HG03521 (cell line): ENCODE measurements around the gene CIITA.
"Not testable (repeated sequence)": the region's sequence is repeated elsewhere in the genome, so short reads cannot be mapped to it uniquely, and the experiment has no call there.

Experiments
- ATAC-seq: cut with Tn5 transposase; IDR thresholded peaks from one replicate; pipeline ENCODE4 v1.9.1; 2021; ENCODE audit warnings: mild to moderate bottlenecking, moderate library complexity; ENCODE audit not compliant: unreplicated experiment

Gene CIITA

GRCh38 chr16:10919003-10919351, 42.0 kb downstream of the CIITA start:
- no peak for ATAC-seq

DNA sequence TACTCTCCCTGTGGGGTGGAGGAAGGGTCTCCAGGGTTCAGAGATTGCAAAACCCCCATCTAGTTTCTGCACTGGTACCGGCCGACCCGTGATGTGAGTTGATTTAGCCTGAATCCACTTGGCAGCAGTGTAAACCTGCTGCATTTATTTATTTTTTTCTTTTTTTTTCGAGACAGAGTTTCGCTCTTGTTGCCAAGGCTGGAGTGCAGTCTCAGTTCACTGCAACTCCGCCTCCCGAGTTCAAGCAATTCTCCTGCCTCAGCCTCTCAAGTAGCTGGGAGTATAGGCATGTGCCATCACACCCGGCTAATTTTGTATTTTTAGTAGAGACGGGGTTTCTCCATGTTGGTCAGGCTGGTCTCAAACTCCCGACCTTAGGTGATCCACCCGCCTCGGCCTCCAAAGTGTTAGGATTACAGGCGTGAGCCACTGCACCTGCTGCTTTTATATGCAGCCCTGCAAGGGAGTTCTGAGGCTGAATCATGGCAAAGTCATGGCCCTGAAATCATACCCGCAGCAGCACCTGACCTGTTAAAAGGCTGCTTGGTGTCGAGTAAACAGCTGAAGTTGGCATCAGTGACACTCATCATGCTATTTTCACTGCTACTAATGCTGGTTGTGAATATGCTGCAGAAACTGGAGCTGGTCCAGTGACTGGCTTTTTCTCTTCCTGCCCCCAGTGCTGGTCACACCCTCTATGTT, 43.9 kb downstream of the CIITA start:
- no peak for ATAC-seq

DNA sequence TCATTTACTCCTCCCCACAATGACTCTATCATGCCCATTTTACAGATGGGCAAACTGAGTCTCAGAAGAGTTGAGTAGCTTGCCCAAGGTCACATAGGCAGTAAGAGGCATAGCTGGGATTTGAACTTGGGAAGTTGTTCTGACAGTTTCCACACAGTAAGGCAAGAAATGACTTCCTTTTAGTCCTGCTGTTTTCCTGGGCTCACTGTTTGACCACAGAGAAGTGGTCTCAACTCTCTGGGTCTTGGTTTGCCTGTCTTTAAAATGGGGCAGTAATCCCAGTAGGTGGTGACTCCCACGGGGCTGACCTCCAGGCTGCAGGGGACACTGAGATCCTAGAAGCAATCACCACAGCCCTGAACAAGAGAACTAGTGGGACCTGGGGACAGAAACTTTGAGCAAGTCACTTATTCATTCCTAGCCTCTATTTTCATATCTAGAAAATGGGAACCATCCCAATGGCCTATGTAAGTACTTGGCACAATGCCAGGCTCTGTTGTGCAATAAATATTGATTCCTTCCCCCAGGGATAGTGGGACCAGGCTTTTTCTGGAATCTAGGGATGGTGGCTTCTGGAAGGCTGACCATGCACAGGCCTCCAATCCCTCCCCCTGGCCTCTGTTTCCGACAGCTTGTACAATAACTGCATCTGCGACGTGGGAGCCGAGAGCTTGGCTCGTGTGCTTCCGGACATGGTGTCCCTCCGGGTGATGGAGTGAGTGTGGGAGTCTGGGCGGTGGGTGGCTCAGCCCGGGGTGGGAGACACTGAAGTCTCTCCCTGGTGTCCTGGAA, 44.7 kb downstream of the CIITA start:
- no peak for ATAC-seq

DNA sequence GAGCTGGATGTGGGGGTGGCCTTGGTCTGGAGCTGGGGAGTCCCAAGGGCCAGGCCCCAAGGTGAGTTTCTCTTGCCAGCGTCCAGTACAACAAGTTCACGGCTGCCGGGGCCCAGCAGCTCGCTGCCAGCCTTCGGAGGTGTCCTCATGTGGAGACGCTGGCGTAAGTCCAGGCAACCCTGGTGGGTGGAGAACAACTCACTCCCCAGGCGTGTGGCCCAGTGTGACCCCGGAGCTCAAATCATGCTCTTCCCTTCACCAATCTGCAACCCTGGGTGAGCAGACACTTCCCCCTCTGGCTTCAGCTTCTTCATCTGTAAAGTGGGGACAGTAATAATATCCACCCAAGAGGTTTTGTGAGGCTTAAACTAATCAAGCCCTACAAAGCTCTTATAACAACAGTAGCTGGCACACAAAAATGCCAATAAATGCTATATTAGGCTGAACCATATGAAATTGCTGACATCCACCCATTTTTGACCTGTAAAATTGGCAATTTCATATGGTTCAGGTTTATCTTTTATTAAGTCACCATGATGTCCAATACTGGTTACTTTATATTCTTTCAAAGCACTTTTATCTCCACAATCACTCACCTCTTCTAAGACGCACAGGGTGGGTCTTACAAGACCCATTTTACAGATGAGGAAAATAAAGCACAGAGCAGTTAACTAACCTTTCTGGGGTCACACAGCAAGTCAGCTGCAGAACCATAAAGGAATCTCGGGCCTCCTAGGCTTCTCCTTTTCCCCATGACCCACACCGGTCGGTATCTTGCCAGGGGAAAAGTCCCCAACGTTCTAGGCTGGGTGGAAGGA, 45.5 kb downstream of the CIITA start:
- ATAC-seq: no peak

DNA sequence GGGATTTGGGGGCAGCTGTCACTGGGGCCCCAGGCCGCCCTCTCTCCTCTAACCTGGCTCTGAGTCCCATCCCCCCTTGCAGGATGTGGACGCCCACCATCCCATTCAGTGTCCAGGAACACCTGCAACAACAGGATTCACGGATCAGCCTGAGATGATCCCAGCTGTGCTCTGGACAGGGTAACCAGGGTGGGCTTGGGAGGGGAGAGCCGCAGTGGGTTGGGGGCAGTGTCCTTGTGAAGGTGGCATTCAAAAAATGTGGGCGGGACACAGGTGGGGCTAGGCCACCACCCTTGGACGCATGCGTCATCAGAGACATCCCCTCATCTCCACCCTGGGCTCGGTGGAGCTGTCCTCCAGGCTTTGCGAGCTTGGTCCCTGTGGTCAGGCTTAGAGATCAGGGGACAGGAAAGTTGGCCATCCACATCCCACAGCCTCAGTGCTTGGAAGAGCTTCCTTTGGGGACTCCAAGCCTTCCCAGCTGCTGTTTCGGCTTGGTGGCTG, 46.2 kb downstream of the CIITA start:
- no peak for ATAC-seq

DNA sequence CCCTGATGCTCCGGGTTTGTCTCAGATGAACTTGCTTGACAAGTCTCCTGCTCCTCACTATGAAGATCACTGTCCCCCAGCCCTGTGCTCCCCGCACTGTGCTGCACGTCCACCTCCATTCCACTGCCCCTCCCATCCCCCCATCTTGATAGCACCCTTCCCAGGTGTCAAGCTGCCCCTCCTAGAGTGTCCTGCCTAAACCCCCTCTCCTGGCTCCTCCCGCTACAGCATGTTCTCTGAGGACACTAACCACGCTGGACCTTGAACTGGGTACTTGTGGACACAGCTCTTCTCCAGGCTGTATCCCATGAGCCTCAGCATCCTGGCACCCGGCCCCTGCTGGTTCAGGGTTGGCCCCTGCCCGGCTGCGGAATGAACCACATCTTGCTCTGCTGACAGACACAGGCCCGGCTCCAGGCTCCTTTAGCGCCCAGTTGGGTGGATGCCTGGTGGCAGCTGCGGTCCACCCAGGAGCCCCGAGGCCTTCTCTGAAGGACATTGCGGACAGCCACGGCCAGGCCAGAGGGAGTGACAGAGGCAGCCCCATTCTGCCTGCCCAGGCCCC, 46.7 kb downstream of the CIITA start:
- no peak for ATAC-seq

GRCh38 chr16:10925285-10925684, 48.3 kb downstream of the CIITA start:
- not testable (repeated sequence) for ATAC-seq

DNA sequence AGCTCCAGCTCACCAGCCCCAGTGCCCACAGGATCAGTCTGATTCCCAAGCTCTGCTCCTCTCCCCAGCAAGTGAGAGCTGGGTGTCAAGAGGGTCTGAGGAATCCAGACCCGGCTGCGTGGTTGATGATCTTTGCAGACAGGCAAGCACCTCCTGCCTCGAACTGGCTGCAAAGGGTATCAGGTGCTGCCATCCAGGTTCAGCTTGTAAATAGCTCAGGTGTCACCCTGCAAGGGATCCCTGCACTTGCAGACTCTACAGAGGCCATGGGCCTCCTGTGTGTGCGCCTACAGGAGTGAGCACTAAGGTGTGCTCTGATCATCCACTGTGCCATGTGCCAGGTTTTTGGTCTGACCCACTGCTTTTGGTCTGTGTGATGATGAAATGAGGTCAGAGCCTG, 49.1 kb downstream of the CIITA start:
- ATAC-seq: no peak

DNA sequence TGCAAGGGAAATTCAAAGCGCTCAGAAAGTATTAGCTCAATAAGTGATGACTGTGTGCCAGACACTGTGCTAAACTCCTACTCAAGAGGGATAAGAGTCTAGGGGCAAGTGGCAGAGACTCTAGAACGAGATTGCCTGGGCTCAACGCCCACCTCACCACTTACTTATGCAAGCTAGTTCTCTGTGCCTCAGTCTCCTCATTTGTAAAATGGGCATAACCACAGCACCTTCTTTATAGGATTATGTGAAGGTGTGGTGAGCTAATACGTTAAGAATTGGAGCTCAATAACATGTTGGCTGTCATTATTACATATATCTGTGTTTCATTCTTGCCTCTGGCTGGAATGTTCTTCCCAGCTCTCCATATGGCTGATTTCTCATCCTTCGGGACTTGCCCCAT, 49.9 kb downstream of the CIITA start:
- ATAC-seq: no peak

DNA sequence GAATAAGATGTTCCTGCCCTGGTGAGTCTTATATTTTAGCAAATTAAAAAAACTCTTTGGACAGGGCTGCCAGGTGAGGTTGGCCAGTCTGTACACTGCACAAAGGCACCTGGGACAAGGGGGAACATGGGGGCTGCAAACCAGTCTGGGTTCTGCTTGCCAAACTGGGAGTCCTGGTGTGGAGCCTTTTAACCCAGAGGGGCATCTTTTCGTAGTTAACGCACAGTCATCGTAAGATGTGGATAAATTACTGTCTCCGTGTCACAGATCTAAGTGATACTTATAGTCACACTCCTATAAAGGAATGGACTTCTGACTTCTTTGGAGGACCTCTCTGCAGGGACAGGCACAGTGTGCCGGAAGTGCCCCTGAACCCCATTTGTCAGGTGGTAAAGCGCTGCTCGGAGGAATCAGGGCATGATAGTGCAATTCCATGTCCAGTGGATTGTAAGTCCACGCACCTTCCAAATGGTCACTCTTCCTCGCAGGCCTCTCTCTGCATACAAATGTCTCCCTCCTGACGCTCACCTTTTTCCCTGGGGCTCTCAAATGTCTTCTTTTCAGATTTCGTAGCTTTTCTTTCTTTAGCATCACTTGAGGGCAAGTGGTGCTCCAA, 50.6 kb downstream of the CIITA start:
- no peak for ATAC-seq

DNA sequence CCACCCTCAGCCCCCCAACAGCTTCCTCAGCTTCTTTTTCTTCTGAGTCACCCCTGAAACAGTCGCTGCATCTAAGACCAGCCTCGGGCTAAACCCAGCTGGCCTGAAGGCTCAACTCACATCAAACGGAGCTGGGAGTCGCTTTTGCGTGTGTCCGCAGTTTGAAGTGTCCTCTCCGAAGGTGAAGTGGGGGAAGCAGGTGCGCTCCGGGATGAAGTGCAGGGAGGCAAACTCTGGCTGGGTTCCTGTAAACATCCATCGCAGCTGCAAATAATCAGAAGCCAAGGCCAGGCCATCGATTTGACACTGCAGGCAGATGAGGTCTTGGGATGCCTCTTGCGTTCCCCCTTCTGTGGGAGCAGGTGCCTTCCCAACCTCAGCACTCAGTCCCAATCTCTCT, 52.1 kb downstream of the CIITA start:
- ATAC-seq: not testable (repeated sequence)

GRCh38 chr16:10929853-10930754, 53.1 kb downstream of the CIITA start:
- ATAC-seq: no peak

DNA sequence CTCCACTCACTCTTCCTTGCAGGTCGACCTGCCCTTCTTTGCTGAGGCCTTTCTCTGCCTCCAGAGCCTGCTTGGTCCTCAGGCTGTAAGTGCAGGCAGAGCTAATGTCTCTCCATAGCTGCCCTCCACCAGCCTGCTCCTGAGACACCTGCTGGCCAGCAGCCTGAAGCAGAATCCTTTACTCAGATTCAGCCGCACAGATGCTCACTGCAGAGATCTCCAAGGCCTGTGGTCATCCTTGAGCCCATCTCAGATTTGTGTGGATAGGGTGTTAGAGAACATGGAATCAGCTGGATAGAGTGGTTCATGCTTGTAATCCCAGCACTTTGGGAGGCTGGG, 53.7 kb downstream of the CIITA start:
- ATAC-seq: no peak

- no peak for ATAC-seq
These were observed 54.1 kb downstream of the CIITA start for GRCh38 chr16:10931134-10931533.

DNA sequence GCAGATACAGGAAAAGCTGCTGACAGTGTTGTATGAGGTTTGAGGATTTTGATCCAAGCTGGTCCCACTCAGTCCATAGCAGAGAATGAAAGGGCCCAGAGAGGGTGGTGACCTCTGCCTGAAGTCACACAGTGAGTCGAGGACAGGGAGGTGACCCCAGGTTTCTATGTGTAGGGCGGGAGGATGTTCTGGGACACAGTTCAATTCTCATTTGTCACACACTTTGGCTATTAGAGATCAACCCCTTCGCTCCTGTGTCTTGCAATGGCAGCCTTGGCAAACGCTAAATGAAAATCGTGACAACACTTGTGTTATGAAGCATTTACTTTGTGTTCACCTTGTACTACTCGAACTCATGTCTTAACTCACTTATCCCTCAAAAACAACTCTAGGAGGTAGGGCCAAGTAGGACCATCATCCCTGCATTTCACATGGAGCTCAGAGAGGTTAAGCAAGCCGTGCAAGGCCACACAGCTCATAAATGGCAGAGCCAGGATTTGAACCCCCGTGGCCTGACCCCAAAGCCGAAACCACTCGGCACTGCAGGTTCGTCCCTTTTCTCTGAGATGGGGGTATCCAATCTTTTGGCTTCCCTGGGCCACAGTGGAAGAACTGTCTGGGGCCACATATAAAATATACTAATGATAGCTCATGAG, 55.1 kb downstream of the CIITA start:
- no peak for ATAC-seq

DNA sequence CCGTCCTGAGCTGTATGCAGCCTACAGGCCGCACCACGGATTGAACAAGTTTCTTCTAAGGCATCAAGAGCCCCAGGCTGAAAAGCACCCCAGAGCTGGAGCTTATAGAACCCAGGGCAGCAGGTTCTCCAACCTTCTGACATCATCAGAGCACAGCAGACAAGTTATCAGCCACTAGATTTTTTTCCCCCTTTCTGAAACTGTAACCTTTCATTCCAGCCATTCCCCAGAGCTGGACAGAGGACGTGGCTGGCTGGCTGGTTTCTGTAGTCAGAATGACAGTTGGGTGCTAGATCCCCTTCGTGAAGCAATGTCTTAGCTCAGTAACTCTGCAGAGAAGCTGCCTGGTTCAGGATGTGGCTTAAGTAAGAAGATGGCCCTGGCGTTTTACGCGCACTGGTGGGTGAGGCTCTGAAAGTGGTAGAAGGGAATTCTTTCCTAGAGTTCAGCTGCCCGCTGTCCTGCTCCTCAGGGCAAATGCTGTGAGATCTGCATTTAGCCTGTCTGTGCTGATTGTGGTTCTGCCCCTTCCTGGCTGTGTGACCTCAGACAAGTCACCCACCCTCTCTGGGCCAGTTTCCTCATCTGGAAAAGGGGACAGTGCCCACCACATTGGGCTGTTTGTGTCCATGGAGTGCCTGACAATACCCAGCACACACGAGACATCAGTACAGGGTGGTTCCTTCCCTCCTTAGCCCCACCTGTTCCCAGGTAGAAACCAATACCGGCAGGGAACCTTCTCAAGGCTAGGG, 56.1 kb downstream of the CIITA start:
- no peak for ATAC-seq

- ATAC-seq: no peak
These were observed 56.9 kb downstream of the CIITA start for GRCh38 chr16:10933865-10934264.

DNA sequence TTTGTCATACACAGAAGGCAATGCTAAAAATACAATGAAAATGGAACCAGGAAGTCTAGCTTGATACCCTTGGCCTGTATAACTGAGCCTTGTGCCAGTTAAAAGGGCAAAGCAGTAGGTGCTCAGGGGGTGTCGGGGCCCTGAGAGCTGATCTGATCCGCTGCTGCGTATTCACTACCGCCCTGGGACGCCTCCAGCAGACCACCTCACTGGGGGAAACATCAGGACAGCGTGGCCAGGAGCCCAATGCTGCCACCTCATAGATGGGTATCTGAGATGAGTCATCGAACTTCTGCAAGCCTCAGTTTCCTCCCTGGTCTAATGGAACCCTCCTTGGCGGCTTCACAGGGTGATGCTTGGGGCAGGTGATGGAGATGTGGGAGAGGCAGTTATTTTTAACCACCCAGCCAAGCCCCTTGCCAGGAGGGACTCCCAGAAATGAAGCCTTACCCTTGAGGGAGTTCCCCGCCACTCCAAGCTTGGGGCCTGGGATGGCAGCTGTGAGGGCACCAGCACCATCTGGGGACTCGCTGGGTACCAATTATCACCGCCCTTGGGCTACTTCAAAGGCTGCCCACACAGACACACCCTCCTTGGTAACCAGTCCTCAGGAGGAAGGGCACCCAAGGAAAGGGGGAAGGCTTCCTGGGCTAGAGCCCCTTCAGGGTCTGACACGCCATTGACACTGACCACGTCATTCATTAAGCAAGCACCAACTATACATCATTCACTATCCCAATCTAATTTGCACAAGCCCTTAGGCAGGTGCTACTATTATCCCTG, 57.5 kb downstream of the CIITA start:
- ATAC-seq: no peak
